ENCODE data around the gene LEMD1. TPM values are rescaled to one million over a fixed set of nuclear protein-coding genes. Genes with fewer than 3 reads are reported as not detected.
A peak's percentile ranks its signal among the peaks of the same experiment; 100 is the strongest.

The LEMD1 gene
- total RNA-seq, 2 donors from 2014 or later, result not detected

DNA sequence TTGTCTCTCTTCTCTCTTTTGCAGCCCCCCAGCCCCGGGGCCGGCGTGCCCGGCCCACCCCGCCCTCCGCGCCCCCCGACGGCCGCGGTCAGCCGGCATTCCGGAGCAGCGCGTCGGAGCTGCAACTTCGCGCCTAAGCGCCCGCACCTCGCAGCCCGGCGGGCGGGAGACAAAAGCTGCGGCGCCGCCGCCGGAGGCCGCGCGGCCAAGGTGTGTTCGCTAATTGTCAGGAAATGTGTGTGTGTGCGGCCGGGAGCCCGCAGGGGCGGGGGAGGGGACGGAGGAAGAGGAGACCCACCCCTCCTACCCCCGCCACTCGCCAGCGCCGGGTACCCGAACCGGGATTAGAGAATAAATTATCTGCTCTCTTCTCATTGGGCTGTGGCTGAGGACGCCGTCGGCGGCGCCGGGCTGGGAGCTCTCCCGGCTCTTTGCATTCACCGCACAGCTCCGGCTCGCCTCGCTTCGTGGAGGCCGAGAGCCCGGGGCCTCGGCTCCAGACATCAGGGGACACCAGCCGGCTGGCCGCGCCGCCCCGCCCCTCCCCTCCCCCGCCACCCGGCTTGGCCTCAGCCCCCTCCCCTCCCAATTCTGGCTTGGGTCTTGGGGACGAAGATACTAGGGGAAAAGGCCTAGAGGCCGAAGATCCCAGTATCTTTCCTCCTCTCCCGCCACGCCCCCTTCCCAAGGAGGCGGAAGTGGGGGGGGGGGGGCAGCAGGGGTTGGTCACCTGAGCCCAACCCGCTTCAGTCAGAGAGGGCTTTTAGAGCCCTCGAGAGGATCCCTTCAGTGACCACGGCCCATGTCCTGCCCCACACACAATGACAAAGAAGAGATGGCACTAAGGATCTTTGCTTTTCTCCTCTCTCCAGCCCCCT, 35.3 kb upstream of the LEMD1 start:
- Histone ChIP-seq H3K27me3 (replicated peaks; ENCODE audit: insufficient read depth) (peaks cover 16% of the 10 kb centered on the region), H3K27ac (no peak overlapping the region), H3K4me3 (peak overlapping the region; percentile 43), H3K9me3 (no peaks in the 10 kb centered on the region), H3K36me3 (no peaks in the 10 kb centered on the region), H3K4me1 (ENCODE audit: control insufficient read depth in 1 of 2, low read depth in 2 of 2) (peaks cover 13 to 16% of the 10 kb centered on the region in 2 donors)
- TF ChIP-seq, protein P1, sequence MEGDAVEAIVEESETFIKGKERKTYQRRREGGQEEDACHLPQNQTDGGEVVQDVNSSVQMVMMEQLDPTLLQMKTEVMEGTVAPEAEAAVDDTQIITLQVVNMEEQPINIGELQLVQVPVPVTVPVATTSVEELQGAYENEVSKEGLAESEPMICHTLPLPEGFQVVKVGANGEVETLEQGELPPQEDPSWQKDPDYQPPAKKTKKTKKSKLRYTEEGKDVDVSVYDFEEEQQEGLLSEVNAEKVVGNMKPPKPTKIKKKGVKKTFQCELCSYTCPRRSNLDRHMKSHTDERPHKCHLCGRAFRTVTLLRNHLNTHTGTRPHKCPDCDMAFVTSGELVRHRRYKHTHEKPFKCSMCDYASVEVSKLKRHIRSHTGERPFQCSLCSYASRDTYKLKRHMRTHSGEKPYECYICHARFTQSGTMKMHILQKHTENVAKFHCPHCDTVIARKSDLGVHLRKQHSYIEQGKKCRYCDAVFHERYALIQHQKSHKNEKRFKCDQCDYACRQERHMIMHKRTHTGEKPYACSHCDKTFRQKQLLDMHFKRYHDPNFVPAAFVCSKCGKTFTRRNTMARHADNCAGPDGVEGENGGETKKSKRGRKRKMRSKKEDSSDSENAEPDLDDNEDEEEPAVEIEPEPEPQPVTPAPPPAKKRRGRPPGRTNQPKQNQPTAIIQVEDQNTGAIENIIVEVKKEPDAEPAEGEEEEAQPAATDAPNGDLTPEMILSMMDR (IDR thresholded peaks at IDR 0.05), result no peak
- DNase-seq (ENCODE audit: low spot score) (no peak), ATAC-seq (ENCODE audit: insufficient number of reproducible peaks, low FRiP score, low read depth) (no peak)

DNA sequence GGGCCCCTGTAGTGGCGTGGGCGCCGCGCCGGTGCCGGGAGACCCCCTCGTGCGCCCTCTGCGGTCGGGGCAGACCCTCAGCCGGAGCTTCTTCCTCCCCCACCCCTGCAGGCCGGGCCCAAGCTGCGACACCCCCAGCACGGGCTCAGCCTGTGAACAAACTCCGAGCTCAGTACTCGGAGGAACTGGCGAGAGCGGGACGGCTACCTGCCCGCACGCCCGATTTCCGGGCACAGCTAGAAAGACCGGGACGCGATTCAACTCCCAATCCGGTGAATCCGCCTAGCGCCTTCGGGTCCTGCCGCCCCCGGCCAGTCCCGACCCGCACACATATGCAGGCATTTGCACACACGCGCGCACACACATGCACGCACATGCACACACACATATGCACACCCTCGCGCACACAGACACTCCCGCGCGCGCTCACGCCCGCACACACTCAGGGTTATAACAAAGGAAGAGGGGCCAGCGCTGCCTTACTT, 34.6 kb upstream of the LEMD1 start:
- TF ChIP-seq, protein P1 (IDR thresholded peaks at IDR 0.05), result no peak
- H3K27me3 ChIP-seq (replicated peaks; ENCODE audit: insufficient read depth), result peaks cover 16% of the 10 kb centered on the region
- H3K9me3 ChIP-seq, result no peaks in the 10 kb centered on the region
- peak overlapping the region in 1 of 2 donors; percentile 22 for H3K27ac ChIP-seq
- no peak for ATAC-seq (ENCODE audit: insufficient number of reproducible peaks, low FRiP score, low read depth)
- H3K4me3 ChIP-seq, result peak overlapping the region; percentile 43
- H3K36me3 ChIP-seq, result no peaks in the 10 kb centered on the region
- peaks cover 13 to 16% of the 10 kb centered on the region in 2 donors for H3K4me1 ChIP-seq (ENCODE audit: control insufficient read depth in 1 of 2, low read depth in 2 of 2)
- DNase-seq (ENCODE audit: low spot score), result no peak

- TF ChIP-seq, protein P1 (IDR thresholded peaks at IDR 0.05), result no peak
- Histone ChIP-seq H3K4me3 (peak within 1 kb of the TSS; percentile 43), H3K9me3 (no peaks in the 10 kb centered on the region), H3K4me1 (ENCODE audit: control insufficient read depth in 1 of 2, low read depth in 2 of 2) (peaks cover 13 to 16% of the 10 kb centered on the region in 2 donors), H3K27ac (peak within 1 kb of the TSS in 1 of 2 donors; percentile 22), H3K27me3 (replicated peaks; ENCODE audit: insufficient read depth) (peaks cover 16% of the 10 kb centered on the region), H3K36me3 (no peaks in the 10 kb centered on the region)
- ATAC-seq (ENCODE audit: insufficient number of reproducible peaks, low FRiP score, low read depth), result no peak
- no peak for DNase-seq (ENCODE audit: low spot score)
Measured at GRCh38 chr1:205455581-205456382, 33.9 kb upstream of the LEMD1 start, which contains the start of gene BLACAT1. BLACAT1 (minus strand) TSS chr1:205456045.

DNA sequence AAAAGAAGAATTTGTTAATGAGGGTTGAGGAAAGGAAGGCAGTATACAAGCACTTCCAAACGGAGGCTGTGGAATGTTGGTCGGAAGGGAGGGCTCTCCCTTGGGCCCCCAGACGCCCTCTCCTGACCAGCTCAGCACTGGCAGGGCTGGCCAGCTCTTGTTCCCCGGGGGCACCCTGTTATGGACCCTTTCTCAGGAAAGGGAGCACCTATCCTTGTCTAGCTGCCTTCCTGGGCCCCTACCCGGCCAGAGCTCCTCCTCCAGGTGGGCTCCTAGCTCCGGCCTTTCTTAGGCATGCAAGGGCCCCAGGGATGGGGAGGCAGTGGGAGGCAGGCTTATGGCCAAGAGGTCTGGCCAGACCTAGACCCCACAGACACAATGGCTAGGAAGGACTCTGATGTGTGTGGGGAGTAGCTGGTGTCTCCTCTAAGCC, 33.1 kb upstream of the LEMD1 start:
- ATAC-seq (ENCODE audit: insufficient number of reproducible peaks, low FRiP score, low read depth) (no peak), DNase-seq (ENCODE audit: low spot score) (no peak)
- TF ChIP-seq, protein P1 (IDR thresholded peaks at IDR 0.05), result no peak
- H3K27me3 ChIP-seq (replicated peaks; ENCODE audit: insufficient read depth), result peaks cover 16% of the 10 kb centered on the region
- H3K27ac ChIP-seq, result no peak overlapping the region
- no peak overlapping the region for H3K4me3 ChIP-seq
- H3K4me1 ChIP-seq (ENCODE audit: control insufficient read depth in 1 of 2, low read depth in 2 of 2), result peaks cover 13 to 16% of the 10 kb centered on the region in 2 donors
- no peaks in the 10 kb centered on the region for H3K9me3 ChIP-seq
- no peaks in the 10 kb centered on the region for H3K36me3 ChIP-seq

GRCh38 chr1:205453466-205453865, 31.6 kb upstream of the LEMD1 start:
- DNase-seq (ENCODE audit: low spot score) (no peak), ATAC-seq (ENCODE audit: insufficient number of reproducible peaks, low FRiP score, low read depth) (no peak)
- no peaks in the 10 kb centered on the region for H3K9me3 ChIP-seq
- H3K36me3 ChIP-seq, result no peaks in the 10 kb centered on the region
- TF ChIP-seq, protein P1 (IDR thresholded peaks at IDR 0.05), result no peak
- H3K4me1 ChIP-seq (ENCODE audit: control insufficient read depth in 1 of 2, low read depth in 2 of 2), result peaks cover 13 to 16% of the 10 kb centered on the region in 2 donors
- no peak overlapping the region for H3K27ac ChIP-seq
- peaks cover 16% of the 10 kb centered on the region for H3K27me3 ChIP-seq (replicated peaks; ENCODE audit: insufficient read depth)
- H3K4me3 ChIP-seq, result no peak overlapping the region

Data from thoracic aorta (tissue), 2 donors.